H9 (cell line): ENCODE measurements around the gene XXYLT1. TPM values are rescaled to one million over a fixed set of nuclear protein-coding genes. Genes with fewer than 3 reads are reported as not detected.

Experiments used
- DNase-seq: peaks from one replicate; pipeline ENCODE4 v3.0.0-alpha.2; 2017
- H2AFZ ChIP-seq: one replicate; pipeline ENCODE4 v1.6.1; 2013; ENCODE audit warnings: mild to moderate bottlenecking, low read length, control low read depth, moderate library complexity
- H2AK5ac ChIP-seq: 2 replicates; pipeline ENCODE4 v1.6.1; 2013; ENCODE audit warnings: low read length, control low read depth, mixed read lengths; ENCODE audit not compliant: insufficient read length
- H2BK120ac ChIP-seq: one replicate; pipeline ENCODE4 v1.6.1; 2013; ENCODE audit warnings: low read depth, mild to moderate bottlenecking, low read length, control low read depth, inconsistent platforms; ENCODE audit not compliant: poor library complexity, severe bottlenecking
- H2BK12ac ChIP-seq: 2 replicates; pipeline ENCODE4 v1.6.1; 2013; ENCODE audit warnings: low read length, control low read depth, mixed read lengths, low read depth; ENCODE audit not compliant: insufficient read length
- H2BK15ac ChIP-seq: 2 replicates; pipeline ENCODE4 v1.6.1; 2013; ENCODE audit warnings: low read depth, low read length, control low read depth
- H2BK20ac ChIP-seq: one replicate; pipeline ENCODE4 v1.6.1; 2013; ENCODE audit warnings: low read depth, mild to moderate bottlenecking, low read length, control low read depth, inconsistent platforms; ENCODE audit not compliant: poor library complexity, severe bottlenecking
- H2BK5ac ChIP-seq: 2 replicates; pipeline ENCODE4 v1.6.1; 2013; ENCODE audit warnings: low read length, control low read depth, mixed read lengths; ENCODE audit not compliant: insufficient read length
- H3K14ac ChIP-seq: 2 replicates; pipeline ENCODE4 v1.6.1; 2013; ENCODE audit warnings: low read length, control low read depth; ENCODE audit not compliant: insufficient read depth
- H3K18ac ChIP-seq: 2 replicates; pipeline ENCODE4 v1.6.1; 2013; ENCODE audit warnings: low read depth, mild to moderate bottlenecking, mixed read lengths, low read length, control low read depth; ENCODE audit not compliant: insufficient read length
- H3K23ac ChIP-seq: 2 replicates; pipeline ENCODE4 v1.6.1; 2013; ENCODE audit warnings: low read length, control low read depth, mixed read lengths, low read depth; ENCODE audit not compliant: insufficient read length
- H3K23me2 ChIP-seq: 2 replicates; pipeline ENCODE4 v1.6.1; 2013; ENCODE audit warnings: low read depth, mild to moderate bottlenecking, mixed read lengths, low read length, control low read depth; ENCODE audit not compliant: insufficient read length, poor library complexity, severe bottlenecking
- H3K27ac ChIP-seq: 2 replicates; pipeline ENCODE4 v1.5.1; 2013; ENCODE audit warnings: low read length, control low read depth, mixed read lengths, low read depth; ENCODE audit not compliant: insufficient read length
- H3K27me3 ChIP-seq: 2 replicates; pipeline ENCODE4 v1.6.1; 2013; ENCODE audit warnings: low read length, control low read depth, inconsistent platforms; ENCODE audit not compliant: insufficient read depth
- H3K4ac ChIP-seq: 2 replicates; pipeline ENCODE4 v1.6.1; 2013; ENCODE audit warnings: low read depth, mild to moderate bottlenecking, control low read depth, inconsistent platforms, low read length, moderate library complexity
- H3K4me1 ChIP-seq: 2 replicates; pipeline ENCODE4 v1.6.1; 2013; ENCODE audit warnings: low read length, control low read depth, inconsistent platforms; ENCODE audit not compliant: insufficient read depth
- H3K4me2 ChIP-seq: 2 replicates; pipeline ENCODE4 v1.6.1; 2013; ENCODE audit warnings: low read length, control low read depth, mixed read lengths; ENCODE audit not compliant: insufficient read length, insufficient read depth
- H3K56ac ChIP-seq: 2 replicates; pipeline ENCODE4 v1.6.1; 2013; ENCODE audit warnings: low read depth, mild to moderate bottlenecking, mixed read lengths, low read length, control low read depth; ENCODE audit not compliant: insufficient read length
- H3K79me1 ChIP-seq: 2 replicates; pipeline ENCODE4 v1.6.1; 2013; ENCODE audit warnings: low read depth, mild to moderate bottlenecking, moderate library complexity, low read length, control low read depth, inconsistent platforms; ENCODE audit not compliant: insufficient read depth, poor library complexity, severe bottlenecking
- H3K79me2 ChIP-seq: 2 replicates; pipeline ENCODE4 v1.6.1; 2013; ENCODE audit warnings: low read length, control low read depth, inconsistent platforms; ENCODE audit not compliant: insufficient read depth
- H3K9ac ChIP-seq: 2 replicates; pipeline ENCODE4 v1.6.1; 2013; ENCODE audit warnings: low read length, control low read depth, mixed read lengths; ENCODE audit not compliant: insufficient read length; ENCODE audit errors: extremely low read depth
- H3K9me3 ChIP-seq: one replicate; pipeline ENCODE4 v1.6.1; 2013; ENCODE audit warnings: low read depth, low read length, inconsistent platforms; ENCODE audit not compliant: control insufficient read depth
- H3T11ph ChIP-seq: one replicate; pipeline ENCODE4 v1.6.1; 2013; ENCODE audit warnings: mild to moderate bottlenecking, low read length, control low read depth, inconsistent platforms
- H4K20me1 ChIP-seq: one replicate; pipeline ENCODE4 v1.6.1; 2013; ENCODE audit not compliant: control insufficient read depth, insufficient read length, insufficient read depth
- H4K5ac ChIP-seq: 2 replicates; pipeline ENCODE4 v1.6.1; 2013; ENCODE audit warnings: low read depth, mild to moderate bottlenecking, mixed read lengths, low read length, control low read depth; ENCODE audit not compliant: insufficient read length
- H4K8ac ChIP-seq: replicated peaks from 2 replicates; pipeline ENCODE4 v1.6.1; 2013; ENCODE audit warnings: low read length, control low read depth, mixed read lengths, low read depth; ENCODE audit not compliant: insufficient read length
- H4K91ac ChIP-seq: 2 replicates; pipeline ENCODE4 v1.6.1; 2013; ENCODE audit warnings: low read depth, mild to moderate bottlenecking, moderate library complexity, mixed read lengths, low read length, control low read depth; ENCODE audit not compliant: insufficient read length
- H3K27ac Mint-ChIP-seq, 3 experiments: 2 replicates in 2 of 3; 3 replicates in 1 of 3; pipeline ENCODE4 v1.8.0; 2020 to 2021; ENCODE audit warnings: mixed read lengths in 3 of 3, mild to moderate bottlenecking in 1 of 3, moderate library complexity in 1 of 3
- H3K27me3 Mint-ChIP-seq: 2 replicates; pipeline ENCODE4 v1.8.0; 2021; ENCODE audit warnings: low read depth, mild to moderate bottlenecking, moderate library complexity, mixed read lengths
- H3K36me3 Mint-ChIP-seq, 3 experiments: 2 replicates in 2 of 3; 3 replicates in 1 of 3; pipeline ENCODE4 v1.8.0; 2020 to 2021; ENCODE audit warnings: low read depth in 3 of 3, mixed read lengths in 3 of 3; ENCODE audit not compliant: insufficient read depth in 1 of 3
- H3K4me1 Mint-ChIP-seq, 2 experiments: 2 replicates each; pipeline ENCODE4 v1.8.0; 2020; ENCODE audit warnings: mixed read lengths in 2 of 2
- H3K4me3 Mint-ChIP-seq, 2 experiments: 2 replicates in 1 of 2; 3 replicates in 1 of 2; pipeline ENCODE4 v1.8.0; 2020 to 2021; ENCODE audit warnings: mild to moderate bottlenecking in 2 of 2, mixed read lengths in 2 of 2, moderate library complexity in 1 of 2
- H3K9me3 Mint-ChIP-seq, 2 experiments: 2 replicates in 1 of 2; 3 replicates in 1 of 2; pipeline ENCODE4 v1.8.0; 2020; ENCODE audit warnings: mild to moderate bottlenecking in 2 of 2, mixed read lengths in 2 of 2, moderate library complexity in 1 of 2
- CTCF ChIP-seq: fragments of 200-600 bp; sonication (generic); conservative IDR thresholded peaks from 3 replicates; pipeline ENCODE4 v1.8.0; 2021; ENCODE audit warnings: antibody characterized with exemption, mild to moderate bottlenecking
- WGBS: extraction: QIAGEN DNeasy Blood & Tissue Kit; methylation state at CpG from one replicate; pipeline ENCODE4 v1.1.7; 2013; ENCODE audit warnings: missing lambda C conversion rate, low lambda C conversion rate, mixed read lengths; ENCODE audit not compliant: insufficient read length; ENCODE audit errors: extremely low coverage; 5-methylcytosine and 5-hydroxymethylcytosine counted together
- total RNA-seq: library from RNA; stranded (reverse); gene quantifications from 2 replicates; pipeline ENCODE4 v1.2.1, GENCODE V29; 2021

XXYLT1 gene
- total RNA-seq, 1 experiment from 2014 or later: 22.7 TPM

DNA sequence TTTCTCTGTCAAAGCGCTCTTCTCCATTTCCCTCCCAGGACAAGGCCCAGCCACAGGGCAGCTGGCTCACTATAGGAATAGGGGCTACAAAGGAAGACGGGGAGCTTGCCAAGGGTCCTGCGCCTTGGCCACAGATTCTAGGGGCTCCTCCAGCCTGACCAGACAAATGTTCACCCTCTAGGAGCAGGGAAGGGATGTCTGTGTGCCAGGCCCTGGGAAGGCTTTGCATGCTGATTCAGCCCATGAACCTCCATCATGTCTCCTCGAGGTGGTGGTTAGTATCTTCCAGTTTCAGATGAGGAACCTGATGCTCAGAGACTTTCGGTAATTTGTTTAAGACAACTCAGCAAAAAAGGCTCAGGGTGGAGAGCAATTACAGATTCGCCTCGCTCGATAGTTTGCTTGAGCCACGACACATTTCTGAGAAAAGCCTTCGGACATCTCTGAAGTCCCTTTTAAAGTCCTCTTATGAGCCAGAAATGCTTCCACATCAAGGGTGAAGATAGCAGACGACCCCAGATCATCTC, 110.0 kb downstream of the XXYLT1 start:
- no peak overlapping the region for H2BK15ac ChIP-seq
- Mint-ChIP-seq H3K27me3 (no peaks in the 10 kb centered on the region), H3K27ac (0 out of 7 replicates have a peak overlapping the region, but pooled peaks of 1 of the 3 experiments have one; percentile 18), H3K4me3 (no peak overlapping the region), H3K4me1 (peaks cover 15 to 23% of the 10 kb centered on the region in 2 experiments), H3K36me3 (peaks cover 0 to 6% (median 3%) of the 10 kb centered on the region in 3 experiments; a peak in 2 of 7 replicates), H3K9me3 (no peaks in the 10 kb centered on the region)
- no peak overlapping the region for H3K56ac ChIP-seq
- no peak overlapping the region for H4K8ac ChIP-seq
- H2AFZ ChIP-seq: no peak overlapping the region
- no peak for DNase-seq
- H3K9ac ChIP-seq: no peak overlapping the region
- no peak overlapping the region for H2AK5ac ChIP-seq
- no CpG with 5 or more reads among the region's 11 CpGs for WGBS
- H2BK20ac ChIP-seq: no peak overlapping the region
- no peaks in the 10 kb centered on the region for H3K27me3 ChIP-seq
- H3K79me2 ChIP-seq: no peaks in the 10 kb centered on the region
- H4K5ac ChIP-seq: no peak overlapping the region
- no peak overlapping the region for H2BK12ac ChIP-seq
- no peak overlapping the region for H3K4ac ChIP-seq
- H3K23me2 ChIP-seq: no peaks in the 10 kb centered on the region
- no peak overlapping the region; the same call in 1 of the 2 replicates for H3K14ac ChIP-seq
- no peaks in the 10 kb centered on the region for H3K9me3 ChIP-seq
- no peak overlapping the region for H2BK120ac ChIP-seq
- no peak overlapping the region for H3K23ac ChIP-seq
- H3K18ac ChIP-seq: no peak overlapping the region
- H4K91ac ChIP-seq: no peak overlapping the region
- no peak overlapping the region for H2BK5ac ChIP-seq
- no peaks in the 10 kb centered on the region for H3K79me1 ChIP-seq
- no peak overlapping the region for H3K27ac ChIP-seq
- no peaks in the 10 kb centered on the region for H3K4me1 ChIP-seq
- no peak overlapping the region for H3T11ph ChIP-seq
- no peak for TF ChIP-seq CTCF
- H4K20me1 ChIP-seq: peaks cover 2% of the 10 kb centered on the region
- H3K4me2 ChIP-seq: no peak overlapping the region
